SK-N-SH treated with all-trans-retinoic acid at 6 μM for 48 hours (cell line): ENCODE measurements around the gene GSX1.

Source experiments
- ATAC-seq: fragments of 200-7000 bp; cut with Tn5 transposase; 3 replicates; pipeline ENCODE4 v1.9.1; 2020; ENCODE audit warnings: mild to moderate bottlenecking, moderate library complexity
- ARNTL ChIP-seq: fragments of 450-650 bp; formaldehyde crosslinking; IDR thresholded peaks from 2 replicates; pipeline ENCODE4 v1.5.0; 2020; ENCODE audit warnings: low read depth, mild to moderate bottlenecking, moderate library complexity, borderline replicate concordance
- BACH2 ChIP-seq: fragments of 250-450 bp; sonication (Bioruptor Pico); IDR thresholded peaks from 2 replicates; pipeline ENCODE4 v1.9.0; 2021; ENCODE audit warnings: mild to moderate bottlenecking, borderline replicate concordance
- CREB5 ChIP-seq: fragments of 250-450 bp; sonication (Bioruptor Pico); IDR thresholded peaks from 2 replicates; pipeline ENCODE4 v1.5.1; 2020; ENCODE audit warnings: low read depth, mild to moderate bottlenecking, moderate library complexity
- CSRNP3 ChIP-seq: fragments of 250-450 bp; sonication (Bioruptor Pico); IDR thresholded peaks from 2 replicates; pipeline ENCODE4 v1.5.1; 2021; ENCODE audit warnings: mild to moderate bottlenecking, moderate library complexity
- ESRRG ChIP-seq: fragments of 250-450 bp; sonication (Bioruptor Pico); IDR thresholded peaks from 2 replicates; pipeline ENCODE4 v1.6.1; 2021; ENCODE audit warnings: mild to moderate bottlenecking
- GLIS3 ChIP-seq: fragments of 250-450 bp; sonication (Bioruptor Pico); IDR thresholded peaks from 2 replicates; pipeline ENCODE4 v1.5.0; 2020; ENCODE audit warnings: mild to moderate bottlenecking, moderate library complexity
- OSR1 ChIP-seq: fragments of 250-450 bp; sonication (Bioruptor Pico); IDR thresholded peaks from 2 replicates; pipeline ENCODE4 v1.8.0; 2022; ENCODE audit warnings: moderate library complexity, mild to moderate bottlenecking, inconsistent platforms
- PATZ1 ChIP-seq: fragments of 250-450 bp; sonication (Bioruptor Pico); IDR thresholded peaks from 2 replicates; pipeline ENCODE4 v1.8.0; 2020; ENCODE audit warnings: mild to moderate bottlenecking, moderate library complexity, borderline replicate concordance
- POU6F1 ChIP-seq: fragments of 250-450 bp; sonication (Bioruptor Pico); IDR thresholded peaks from 2 replicates; pipeline ENCODE4 v1.8.0; 2021; ENCODE audit warnings: low read depth, mild to moderate bottlenecking, moderate library complexity, borderline replicate concordance
- PPARA ChIP-seq: fragments of 250-450 bp; sonication (Bioruptor Pico); IDR thresholded peaks from 2 replicates; pipeline ENCODE4 v1.5.0; 2020; ENCODE audit warnings: mild to moderate bottlenecking, borderline replicate concordance
- RARB ChIP-seq: fragments of 250-450 bp; sonication (Bioruptor Pico); IDR thresholded peaks from 2 replicates; pipeline ENCODE4 v1.8.0; 2021; ENCODE audit warnings: mild to moderate bottlenecking, moderate library complexity
- SNAI2 ChIP-seq: fragments of 250-450 bp; sonication (Bioruptor Pico); IDR thresholded peaks from 2 replicates; pipeline ENCODE4 v1.5.0; 2020; ENCODE audit warnings: mild to moderate bottlenecking, moderate library complexity
- TCF4 ChIP-seq: fragments of 250-450 bp; sonication (Bioruptor Pico); IDR thresholded peaks from 2 replicates; pipeline ENCODE4 v1.8.0; 2021; ENCODE audit warnings: mild to moderate bottlenecking, moderate library complexity, borderline replicate concordance
- TOX ChIP-seq: fragments of 250-450 bp; sonication (Bioruptor Pico); IDR thresholded peaks from 2 replicates; pipeline ENCODE4 v1.8.0; 2021; ENCODE audit warnings: mild to moderate bottlenecking, moderate library complexity, borderline replicate concordance
- TSHZ2 ChIP-seq: fragments of 250-450 bp; sonication (Bioruptor Pico); IDR thresholded peaks from 2 replicates; pipeline ENCODE4 v1.5.0; 2020; ENCODE audit warnings: mild to moderate bottlenecking, moderate library complexity
- ZC3H10 ChIP-seq: fragments of 250-450 bp; sonication (Bioruptor Pico); IDR thresholded peaks from 2 replicates; pipeline ENCODE4 v1.5.1; 2021; ENCODE audit warnings: mild to moderate bottlenecking, moderate library complexity
- ZFP3 ChIP-seq: fragments of 250-450 bp; sonication (Bioruptor Pico); IDR thresholded peaks from 2 replicates; pipeline ENCODE4 v1.5.0; 2020; ENCODE audit warnings: mild to moderate bottlenecking, moderate library complexity
- ZFP30 ChIP-seq: fragments of 450-650 bp; formaldehyde crosslinking; IDR thresholded peaks from 2 replicates; pipeline ENCODE4 v1.5.0; 2022; ENCODE audit warnings: mild to moderate bottlenecking, moderate library complexity
- ZNF565 ChIP-seq: fragments of 450-650 bp; formaldehyde crosslinking; conservative IDR thresholded peaks from 2 replicates; pipeline ENCODE4 v1.5.0; 2020; ENCODE audit warnings: low read depth, mild to moderate bottlenecking, moderate library complexity
- ZNF70 ChIP-seq: fragments of 450-650 bp; formaldehyde crosslinking; IDR thresholded peaks from 2 replicates; pipeline ENCODE4 v1.5.0; 2020; ENCODE audit warnings: mild to moderate bottlenecking, moderate library complexity
- ZNF8 ChIP-seq: fragments of 450-650 bp; formaldehyde crosslinking; IDR thresholded peaks from 2 replicates; pipeline ENCODE4 v1.5.0; 2020; ENCODE audit warnings: mild to moderate bottlenecking, moderate library complexity

GSX1 gene

GRCh38 chr13:27806744-27807387 is 14.6 kb downstream of the GSX1 start:
- ATAC-seq: no peak
- TF ChIP-seq ZFP3 (CRISPR knock-in tag): no peak
- TF ChIP-seq BACH2 (CRISPR knock-in tag): no peak
- TF ChIP-seq TCF4 (CRISPR knock-in tag): no peak
- TF ChIP-seq POU6F1 (CRISPR knock-in tag): no peak
- no peak for TF ChIP-seq SNAI2 (CRISPR knock-in tag)
- no peak for TF ChIP-seq ZC3H10 (CRISPR knock-in tag)
- TF ChIP-seq CREB5: no peak
- no peak for TF ChIP-seq RARB
- no peak for TF ChIP-seq CSRNP3
- TF ChIP-seq TOX (CRISPR knock-in tag): no peak
- no peak for TF ChIP-seq ZFP30 (CRISPR knock-in tag)
- TF ChIP-seq OSR1: no peak
- TF ChIP-seq ZNF8 (CRISPR knock-in tag): no peak
- TF ChIP-seq GLIS3 (CRISPR knock-in tag): no peak

GRCh38 chr13:27808851-27809550 is 16.7 kb downstream of the GSX1 start:
- TF ChIP-seq POU6F1 (CRISPR knock-in tag) (no peak), TSHZ2 (CRISPR knock-in tag) (no peak), ARNTL (no peak), PATZ1 (CRISPR knock-in tag) (no peak), GLIS3 (CRISPR knock-in tag) (no peak), ZFP3 (CRISPR knock-in tag) (no peak), CSRNP3 (no peak), ZNF70 (CRISPR knock-in tag) (no peak), ZFP30 (CRISPR knock-in tag) (no peak), TOX (CRISPR knock-in tag) (no peak), SNAI2 (CRISPR knock-in tag) (no peak), RARB (no peak), OSR1 (no peak), BACH2 (CRISPR knock-in tag) (no peak), PPARA (no peak), ZNF565 (CRISPR knock-in tag) (no peak), CREB5 (no peak), TCF4 (CRISPR knock-in tag) (no peak), ESRRG (CRISPR knock-in tag) (no peak), ZNF8 (CRISPR knock-in tag) (no peak)
- ATAC-seq: no peak
